Hematopoietic multipotent progenitor cell treated with erythropoietin and hydrocortisone succinate and interleukin-3 and kit ligand, for 15 days (in vitro differentiated cells): Measurements from ENCODE around the gene TBC1D22A.

Source experiments
- DNase-seq: peaks from one replicate; pipeline ENCODE4 v3.0.0-alpha.2; 2015; ENCODE audit warnings: low spot score

TBC1D22A gene

GRCh38 chr22:47080100-47080499 is 317.6 kb downstream of the TBC1D22A start:
- no peak for DNase-seq

- DNase-seq: no peak
Measured at GRCh38 chr22:47082505-47082904, 320.1 kb downstream of the TBC1D22A start.

- DNase-seq: no peak
Measured at GRCh38 chr22:47083379-47083986, 321.0 kb downstream of the TBC1D22A start.

- no peak for DNase-seq
Measured at GRCh38 chr22:47084226-47084625, 321.8 kb downstream of the TBC1D22A start.

GRCh38 chr22:47086596-47087248 is 324.3 kb downstream of the TBC1D22A start:
- no peak for DNase-seq

GRCh38 chr22:47088480-47089158 is 326.2 kb downstream of the TBC1D22A start:
- no peak for DNase-seq

GRCh38 chr22:47089374-47089773 is 326.9 kb downstream of the TBC1D22A start:
- no peak for DNase-seq

- no peak for DNase-seq
Measured at GRCh38 chr22:47089796-47090460, 327.5 kb downstream of the TBC1D22A start.

- DNase-seq: no peak
Measured at GRCh38 chr22:47090591-47091245, 328.3 kb downstream of the TBC1D22A start.

GRCh38 chr22:47091246-47091651 is 328.8 kb downstream of the TBC1D22A start:
- DNase-seq: no peak

- no peak for DNase-seq
Measured at GRCh38 chr22:47091921-47092700, 329.7 kb downstream of the TBC1D22A start.

- no peak for DNase-seq
Measured at GRCh38 chr22:47092896-47093311, 330.5 kb downstream of the TBC1D22A start.

- DNase-seq: no peak
Measured at GRCh38 chr22:47093720-47094119, 331.3 kb downstream of the TBC1D22A start.

GRCh38 chr22:47094861-47095330 is 332.4 kb downstream of the TBC1D22A start:
- no peak for DNase-seq

GRCh38 chr22:47095395-47096122 is 333.1 kb downstream of the TBC1D22A start:
- DNase-seq: no peak

- no peak for DNase-seq
Measured at GRCh38 chr22:47098121-47098520, 335.7 kb downstream of the TBC1D22A start.

- DNase-seq: no peak
Measured at GRCh38 chr22:47098554-47098953, 336.1 kb downstream of the TBC1D22A start.

- no peak for DNase-seq
Measured at GRCh38 chr22:47100019-47100418, 337.6 kb downstream of the TBC1D22A start.

- no peak for DNase-seq
Measured at GRCh38 chr22:47100646-47101200, 338.3 kb downstream of the TBC1D22A start.

- no peak for DNase-seq
Measured at GRCh38 chr22:47101321-47101885, 339.0 kb downstream of the TBC1D22A start.
